Ovary (tissue), 9 donors: Measurements from ENCODE around the gene ABCA13. TPM values are rescaled to one million over a fixed set of nuclear protein-coding genes. Genes with fewer than 3 reads are reported as not detected.

ENCODE experiments used
- DNase-seq, 5 donors: peaks; one replicate each; pipeline ENCODE4 v3.0.0-alpha.2; 2019 to 2020
- H3K27ac ChIP-seq, 2 donors: fragments of 200-600 bp; one replicate each; pipeline versions ENCODE4 v1.5.1 to v1.8.0; 2019 to 2022
- H3K27me3 ChIP-seq: fragments of 200-600 bp; one replicate; pipeline ENCODE4 v1.8.0; 2022
- H3K36me3 ChIP-seq: fragments of 200-600 bp; sonication (generic); one replicate; pipeline ENCODE4 v1.5.1; 2019
- H3K4me1 ChIP-seq: one replicate; pipeline ENCODE4 v1.8.1; 2013; ENCODE audit warnings: mild to moderate bottlenecking, moderate library complexity; ENCODE audit not compliant: insufficient read depth
- H3K4me3 ChIP-seq: fragments of 200-600 bp; sonication (generic); one replicate; pipeline ENCODE4 v1.5.1; 2017
- H3K9me3 ChIP-seq, 2 donors: fragments of 200-600 bp in 1 of 2; sonication (generic) in 1 of 2; one replicate each; pipeline versions ENCODE4 v1.5.1 to v1.8.1; 2013 to 2019; ENCODE audit warnings: mild to moderate bottlenecking in 1 of 2, moderate library complexity in 1 of 2
- CTCF ChIP-seq, 3 donors: fragments of 450-650 bp in 2 of 3; fragments of 200-600 bp in 1 of 3; IDR thresholded peaks; one replicate each; pipeline versions ENCODE4 v1.5.1 to v1.8.0; 2016 to 2022; ENCODE audit warnings: antibody characterized with exemption in 3 of 3, mild to moderate bottlenecking in 1 of 3
- EP300 ChIP-seq: sonication (generic); formaldehyde crosslinking; IDR thresholded peaks from one replicate; pipeline ENCODE4 v1.6.1; 2017; ENCODE audit warnings: antibody characterized with exemption
- POLR2A ChIP-seq: fragments of 450-650 bp; IDR thresholded peaks from one replicate; pipeline ENCODE4 v1.6.1; 2017; ENCODE audit warnings: antibody characterized with exemption, mild to moderate bottlenecking, moderate library complexity
- WGBS, 3 donors: extraction: QIAGEN DNeasy Blood & Tissue Kit in 1 of 3; methylation state at CpG; one replicate each; pipeline versions ENCODE4 v1.1.5 to v1.1.7; 2013 to 2017; 5-methylcytosine and 5-hydroxymethylcytosine counted together
- intact Hi-C, 4 donors: fragments of 100-400 bp; cut with DNase I; formaldehyde crosslinking; loops; one replicate each; pipeline versions ENCODE4 v1.11.0 to v1.15.1; 2022 to 2023
- polyA plus RNA-seq, 2 donors: library from polyadenylated mRNA; stranded (reverse); fragments of 200-250 nt in 1 of 2; fragments of 350-450 nt in 1 of 2; fragmentation: Illumina TruSeq in 1 of 2; extraction: RNeasy Lipid Tissue Mini Kit (QIAGEN cat#74804) in 1 of 2; gene quantifications; one replicate each; pipeline ENCODE4 v1.2.3, GENCODE V29; 2013 to 2014
- total RNA-seq, 7 donors: library from RNA; depleted of rRNA in 2 of 7; stranded (reverse); fragments of >200 nt in 2 of 7; fragmentation: NEBNext Ultra II Directional in 3 of 7; extraction: Animal tissue kit (Norgen Biotek cat#: 25700) in 3 of 7; gene quantifications; one replicate each; pipeline versions ENCODE4 v1.1.0 to v1.2.4, GENCODE V29; 2016 to 2023
- donor health status: DM: no; HTN: no; CAD: no; lungs with moderate emphysema.
- donor health status: DM: no; HTN: no; CAD: no.
- donor health status: Bipolar disorder and iron deficiency.
- donor health status: DM: yes; HTN: yes; CAD: no.
- donor health status: DM: no; HTN: no; CAD: no.
- donor health status: DM: yes; HTN: yes; CAD: no.

Gene ABCA13
- total and polyA plus RNA-seq, 9 donors: 0.02 to 4.1 (median 0.20) TPM

GRCh38 chr7:48617508-48617907 is 446.2 kb downstream of the ABCA13 start:
- H3K4me3 ChIP-seq: no peak overlapping the region
- H3K36me3 ChIP-seq: no peaks in the 10 kb centered on the region
- TF ChIP-seq CTCF (IDR thresholded peaks at IDR 0.05) (no peak), POLR2A (no peak), EP300 (no peak)
- H3K4me1 ChIP-seq: no peaks in the 10 kb centered on the region
- H3K27me3 ChIP-seq: no peaks in the 10 kb centered on the region
- intact Hi-C loops: no loop called here
- no peaks in the 10 kb centered on the region for H3K9me3 ChIP-seq
- H3K27ac ChIP-seq: no peak overlapping the region
- WGBS, 3 donors: 57 to 69% (median 61%) methylated on average over 7 of the region's 7 CpGs
- DNase-seq: no peak

GRCh38 chr7:48617993-48618392 is 446.7 kb downstream of the ABCA13 start:
- Histone ChIP-seq H3K36me3 (no peaks in the 10 kb centered on the region), H3K4me1 (no peaks in the 10 kb centered on the region), H3K4me3 (no peak overlapping the region), H3K27me3 (no peaks in the 10 kb centered on the region), H3K27ac (no peak overlapping the region), H3K9me3 (no peaks in the 10 kb centered on the region)
- TF ChIP-seq CTCF (IDR thresholded peaks at IDR 0.05) (no peak), EP300 (no peak), POLR2A (no peak)
- no peak for DNase-seq
- 91 to 97% (median 94%) methylated on average over 3 of the region's 3 CpGs for WGBS, 3 donors
- intact Hi-C loops: no loop called here

- TF ChIP-seq CTCF (IDR thresholded peaks at IDR 0.05) (no peak), POLR2A (no peak), EP300 (no peak)
- H3K4me3 ChIP-seq: no peak overlapping the region
- no peak overlapping the region for H3K27ac ChIP-seq
- no peaks in the 10 kb centered on the region for H3K4me1 ChIP-seq
- H3K9me3 ChIP-seq: no peaks in the 10 kb centered on the region
- intact Hi-C loops: no loop called here
- no peaks in the 10 kb centered on the region for H3K36me3 ChIP-seq
- WGBS, 3 donors: 6 to 15% (median 6%) methylated on average over 4 of the region's 4 CpGs
- no peak for DNase-seq
- no peaks in the 10 kb centered on the region for H3K27me3 ChIP-seq
These were observed 449.8 kb downstream of the ABCA13 start for GRCh38 chr7:48621076-48621475.

- Histone ChIP-seq H3K4me3 (no peak overlapping the region), H3K36me3 (no peaks in the 10 kb centered on the region), H3K27me3 (no peaks in the 10 kb centered on the region), H3K9me3 (no peaks in the 10 kb centered on the region), H3K4me1 (no peaks in the 10 kb centered on the region), H3K27ac (no peak overlapping the region)
- no peak for DNase-seq
- TF ChIP-seq CTCF (IDR thresholded peaks at IDR 0.05) (no peak), EP300 (no peak), POLR2A (no peak)
- intact Hi-C loops: no loop called here
- 83 to 89% (median 89%) methylated on average over 4 of the region's 4 CpGs for WGBS, 3 donors
These were observed 455.9 kb downstream of the ABCA13 start for GRCh38 chr7:48627164-48627563.
